GM12864 (cell line): ENCODE data around the gene GNAL.

Experiments used
- DNase-seq: peaks from one replicate; pipeline ENCODE4 v3.0.0-alpha.2; 2011; ENCODE audit warnings: low read depth
- H3K4me3 ChIP-seq: 2 replicates; pipeline ENCODE4 v1.5.1; 2011; ENCODE audit warnings: mild to moderate bottlenecking, low read depth, low read length, control low read depth
- TF ChIP-seq, protein P1 (sequence below): IDR thresholded peaks from 2 replicates; pipeline ENCODE4 v1.5.1; 2011; ENCODE audit warnings: low read depth, mild to moderate bottlenecking, moderate library complexity, low read length, control low read depth, inconsistent platforms; ENCODE audit errors: missing control alignments

Gene GNAL

DNA sequence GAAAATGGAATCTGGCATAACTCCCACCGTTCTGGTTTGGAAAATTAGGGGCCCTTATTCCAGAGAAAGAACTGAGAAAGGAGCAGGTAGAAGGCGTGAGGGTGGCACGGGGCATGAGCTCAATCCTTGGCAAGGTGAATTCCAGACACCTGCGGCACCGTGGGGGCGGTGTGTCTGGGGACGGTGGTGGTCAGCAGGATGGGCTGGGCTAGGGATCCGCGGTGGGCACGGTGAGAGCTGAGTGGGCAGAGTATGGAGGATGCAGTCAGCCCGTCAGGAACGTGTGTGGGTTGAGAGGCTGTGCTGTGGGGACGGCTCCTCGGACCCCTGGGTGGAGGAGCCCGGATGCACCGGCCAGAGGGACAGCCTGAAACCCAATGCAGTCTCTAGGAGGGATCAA, 61.1 kb downstream of the GNAL start:
- no peak overlapping the region for H3K4me3 ChIP-seq
- TF ChIP-seq, protein P1, sequence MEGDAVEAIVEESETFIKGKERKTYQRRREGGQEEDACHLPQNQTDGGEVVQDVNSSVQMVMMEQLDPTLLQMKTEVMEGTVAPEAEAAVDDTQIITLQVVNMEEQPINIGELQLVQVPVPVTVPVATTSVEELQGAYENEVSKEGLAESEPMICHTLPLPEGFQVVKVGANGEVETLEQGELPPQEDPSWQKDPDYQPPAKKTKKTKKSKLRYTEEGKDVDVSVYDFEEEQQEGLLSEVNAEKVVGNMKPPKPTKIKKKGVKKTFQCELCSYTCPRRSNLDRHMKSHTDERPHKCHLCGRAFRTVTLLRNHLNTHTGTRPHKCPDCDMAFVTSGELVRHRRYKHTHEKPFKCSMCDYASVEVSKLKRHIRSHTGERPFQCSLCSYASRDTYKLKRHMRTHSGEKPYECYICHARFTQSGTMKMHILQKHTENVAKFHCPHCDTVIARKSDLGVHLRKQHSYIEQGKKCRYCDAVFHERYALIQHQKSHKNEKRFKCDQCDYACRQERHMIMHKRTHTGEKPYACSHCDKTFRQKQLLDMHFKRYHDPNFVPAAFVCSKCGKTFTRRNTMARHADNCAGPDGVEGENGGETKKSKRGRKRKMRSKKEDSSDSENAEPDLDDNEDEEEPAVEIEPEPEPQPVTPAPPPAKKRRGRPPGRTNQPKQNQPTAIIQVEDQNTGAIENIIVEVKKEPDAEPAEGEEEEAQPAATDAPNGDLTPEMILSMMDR, result no peak
- no peak for DNase-seq

DNA sequence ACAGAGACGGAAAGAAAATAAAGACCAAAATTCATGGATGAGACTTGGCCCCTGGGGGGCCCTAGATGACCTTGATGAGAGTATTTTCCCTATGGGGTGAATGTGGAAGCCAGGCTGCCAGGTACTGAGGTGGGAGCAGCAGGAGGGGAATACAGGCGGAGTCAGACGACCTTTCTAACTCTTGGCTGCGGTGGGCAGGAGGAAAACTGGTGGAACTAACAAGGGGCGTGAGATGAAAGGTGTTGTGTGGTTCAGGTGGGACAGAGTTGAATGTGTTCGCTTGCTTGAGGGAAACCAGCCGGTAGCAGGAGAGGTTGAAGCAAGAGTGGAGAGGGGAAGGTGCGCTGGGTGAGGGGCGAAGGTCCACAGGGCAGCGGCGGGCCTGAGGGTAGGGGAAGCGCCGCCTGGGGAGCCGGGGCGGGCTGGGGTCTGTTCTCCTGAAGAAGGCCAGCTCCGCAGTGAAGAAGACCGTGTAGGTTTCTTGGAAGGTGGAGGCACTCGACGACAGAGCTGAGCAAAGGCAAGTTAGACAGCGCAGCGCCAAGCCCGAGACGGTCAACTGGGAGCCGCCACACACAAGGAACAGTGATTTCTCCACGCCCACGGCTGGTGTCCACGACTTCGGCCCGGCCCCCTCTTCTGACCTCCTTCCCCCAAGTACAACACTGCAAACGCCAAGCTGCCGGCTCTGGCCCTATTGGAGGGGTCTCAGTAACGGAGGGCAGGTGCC, 61.7 kb downstream of the GNAL start:
- no peak for DNase-seq
- no peak overlapping the region for H3K4me3 ChIP-seq
- TF ChIP-seq, protein P1, result no peak

DNA sequence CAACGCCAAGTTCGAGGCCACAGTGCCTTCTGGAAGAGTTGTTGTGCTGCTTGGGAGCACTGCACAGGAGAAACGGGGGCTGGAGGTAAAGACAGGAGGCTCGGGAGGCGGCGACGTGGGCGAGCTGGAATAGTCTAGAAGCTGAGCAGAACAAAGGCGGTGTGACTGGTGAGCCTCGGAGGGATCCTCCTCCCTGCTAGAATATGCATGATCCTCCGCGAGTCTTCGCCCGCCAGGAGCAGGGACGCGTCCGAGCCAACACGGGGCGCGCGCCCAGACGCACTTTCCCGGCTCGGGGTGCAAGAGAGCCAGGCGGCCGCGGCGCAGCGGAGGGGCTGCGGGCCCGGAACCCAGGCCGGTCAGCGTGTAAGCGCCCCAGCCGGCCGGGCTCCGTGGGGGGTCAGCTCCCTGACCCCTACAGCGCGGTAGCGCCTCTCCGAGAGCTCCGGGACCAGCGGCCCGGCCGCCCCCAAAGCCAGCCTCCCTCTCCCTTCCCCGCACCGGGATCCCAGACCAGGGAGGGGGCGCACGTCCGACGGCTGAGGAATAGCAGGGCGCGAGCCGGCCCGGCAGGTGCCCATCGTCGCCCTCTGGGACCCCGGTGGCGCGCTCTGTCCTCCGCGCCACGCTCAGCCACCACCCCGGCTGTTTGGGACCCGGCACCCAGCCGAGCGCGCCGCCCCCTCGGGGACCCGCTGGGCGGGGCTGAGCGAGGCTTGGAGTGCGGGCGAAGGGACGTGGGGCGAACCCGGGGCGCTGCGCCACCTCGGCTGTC, 62.5 kb downstream of the GNAL start:
- TF ChIP-seq, protein P1, result no peak
- no peak overlapping the region for H3K4me3 ChIP-seq
- DNase-seq, result no peak

DNA sequence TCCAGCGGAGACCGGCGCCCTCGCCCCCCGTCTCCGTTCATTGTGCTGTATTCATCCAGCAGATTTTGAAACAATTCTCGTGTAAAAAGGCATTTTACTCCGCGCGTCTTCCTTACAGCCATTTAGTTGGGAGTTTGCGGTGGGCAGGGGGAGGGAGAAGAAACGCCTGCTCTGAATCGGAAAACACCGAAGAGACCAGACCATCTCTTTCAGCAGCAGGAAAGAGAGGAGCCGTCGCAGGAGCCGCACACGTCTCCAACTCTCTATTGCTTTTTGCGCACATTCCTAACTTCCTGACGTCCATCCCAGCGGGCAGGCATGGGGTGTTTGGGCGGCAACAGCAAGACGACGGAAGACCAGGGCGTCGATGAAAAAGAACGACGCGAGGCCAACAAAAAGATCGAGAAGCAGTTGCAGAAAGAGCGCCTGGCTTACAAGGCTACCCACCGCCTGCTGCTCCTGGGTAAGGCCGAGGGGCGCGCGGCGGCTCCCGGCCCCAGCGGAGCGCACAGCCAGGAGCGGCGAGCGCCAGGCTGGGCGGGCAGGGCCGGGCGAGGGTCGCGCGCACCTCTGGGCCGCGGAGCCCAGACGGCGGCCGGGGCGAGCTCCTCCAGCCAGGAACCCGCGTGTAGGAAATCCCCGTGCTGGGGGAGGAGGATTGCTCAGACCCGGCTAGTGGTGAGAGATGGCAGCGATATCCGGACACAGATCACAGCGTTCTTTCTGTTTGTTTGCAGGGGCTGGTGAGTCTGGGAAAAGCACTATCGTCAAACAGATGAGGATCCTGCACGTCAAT, 63.2 kb downstream of the GNAL start:
- TF ChIP-seq, protein P1, result no peak
- DNase-seq, result no peak
- no peak overlapping the region for H3K4me3 ChIP-seq

DNA sequence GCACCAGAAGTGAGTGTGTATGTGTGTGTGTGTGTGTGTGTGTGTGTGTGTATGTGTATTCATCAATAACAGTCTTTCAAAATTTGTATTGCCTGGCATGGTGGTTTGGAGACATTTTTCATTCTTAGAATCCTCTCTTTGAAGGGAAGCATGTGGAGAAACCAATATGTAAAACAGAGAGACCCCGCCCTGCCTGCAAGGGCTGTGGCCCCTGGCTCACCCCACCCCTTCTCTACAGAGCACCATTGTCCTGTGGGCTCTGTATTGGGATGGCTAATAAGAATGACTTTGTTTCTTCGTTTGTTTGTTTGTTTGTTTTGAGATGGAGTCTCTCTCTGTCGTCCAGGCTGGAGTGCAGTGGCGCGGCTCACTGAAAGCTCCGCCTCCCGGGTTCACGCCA, 65.9 kb downstream of the GNAL start:
- TF ChIP-seq, protein P1, result no peak
- no peak for DNase-seq
- H3K4me3 ChIP-seq, result no peak overlapping the region

DNA sequence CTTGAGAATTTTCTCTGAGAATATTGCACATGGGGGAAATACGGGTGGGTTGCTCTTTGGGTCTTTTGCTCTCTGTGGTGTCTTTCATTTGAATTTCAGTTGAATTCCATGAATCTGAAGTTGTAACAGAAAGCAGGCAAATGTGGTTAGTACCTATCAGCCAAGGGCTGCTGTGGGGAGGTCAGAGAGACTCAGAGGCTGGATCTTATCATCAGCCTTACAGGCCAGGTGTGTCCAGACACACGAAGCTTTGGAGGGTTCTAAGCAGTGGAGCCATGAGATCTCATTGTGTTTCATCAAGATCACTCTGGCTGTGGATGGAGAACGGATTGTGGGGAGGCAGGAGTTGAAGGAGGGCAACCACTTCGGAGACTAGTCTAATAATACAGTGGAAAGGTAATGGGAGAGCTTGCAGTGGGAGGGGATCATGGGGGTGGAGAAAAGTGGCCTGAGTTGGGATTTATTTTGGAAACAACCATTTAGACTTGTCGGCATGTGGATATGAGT, 68.1 kb downstream of the GNAL start:
- DNase-seq, result no peak
- TF ChIP-seq, protein P1, result no peak

More for the DNA sequence above, 68.1 kb downstream of the GNAL start:
- no peak overlapping the region for H3K4me3 ChIP-seq
